Measurements from ENCODE around the gene PANK4.

- no peak for TF ChIP-seq CTCF (IDR thresholded peaks at IDR 0.05; ENCODE audit: insufficient read depth, low read depth, low read length)
- no peak for TF ChIP-seq EZH2 (IDR thresholded peaks at IDR 0.05; ENCODE audit: insufficient read depth, low read length)
Measured at GRCh38 chr1:2542246-2542915, 16.0 kb upstream of the PANK4 start.
